TTC549 (cell line): ENCODE data around the gene ANKRD33B.
"Not testable (repeated sequence)": the region's sequence is repeated elsewhere in the genome, so short reads cannot be mapped to it uniquely, and the experiment has no call there.

Source experiments
- FAIRE-seq: peaks from 2 replicates; lab custom pipeline; 2012; peaks lifted over from hg19 to GRCh38; lab: Jason Lieb, UNC

ANKRD33B gene

GRCh38 chr5:10537624-10538023 is 26.2 kb upstream of the ANKRD33B start:
- no peak for FAIRE-seq

GRCh38 chr5:10538103-10538788 is 25.6 kb upstream of the ANKRD33B start:
- FAIRE-seq = no peak

DNA sequence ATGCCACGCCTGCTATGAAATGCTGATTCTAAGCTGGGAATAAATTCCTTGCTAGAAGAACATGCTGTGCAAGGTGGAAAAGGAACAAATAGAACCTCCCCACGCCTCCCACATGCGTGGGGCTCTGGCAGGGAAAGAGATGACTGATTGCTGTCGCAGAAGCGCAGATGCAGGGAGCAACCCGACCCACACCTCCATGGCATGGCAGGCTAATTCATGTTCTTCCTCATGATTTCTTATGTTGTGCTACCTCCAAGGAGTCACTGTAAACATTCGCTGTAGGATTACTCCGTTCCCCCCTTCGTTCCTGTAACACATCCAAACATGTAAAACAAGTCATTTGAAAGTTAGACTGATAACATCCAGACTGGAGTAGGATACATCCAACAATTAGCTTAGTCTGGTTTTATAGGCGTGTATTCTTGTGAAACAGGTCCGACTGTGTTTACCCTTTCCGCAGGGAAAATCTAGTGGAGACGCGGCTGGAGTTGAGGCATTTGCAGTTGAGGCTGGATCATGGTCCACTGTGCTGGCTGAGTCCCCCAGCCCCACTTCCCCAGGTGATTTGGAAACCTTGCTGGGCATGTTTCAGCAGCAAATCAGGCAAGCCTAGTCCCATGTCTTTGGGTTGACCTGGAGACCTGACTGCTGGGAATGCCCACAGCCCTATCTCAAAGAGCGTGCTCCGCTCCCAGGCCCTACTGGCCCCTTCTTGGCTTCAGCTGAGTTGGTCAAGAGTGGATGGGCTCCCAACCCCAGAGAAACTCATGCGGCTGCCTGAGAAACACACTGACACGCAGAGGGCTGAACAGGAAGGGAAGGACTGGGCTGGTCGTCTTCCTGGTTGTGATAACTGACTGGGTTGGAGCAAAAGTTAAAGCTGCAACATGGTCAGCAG is 24.8 kb upstream of the ANKRD33B start:
- no peak for FAIRE-seq

DNA sequence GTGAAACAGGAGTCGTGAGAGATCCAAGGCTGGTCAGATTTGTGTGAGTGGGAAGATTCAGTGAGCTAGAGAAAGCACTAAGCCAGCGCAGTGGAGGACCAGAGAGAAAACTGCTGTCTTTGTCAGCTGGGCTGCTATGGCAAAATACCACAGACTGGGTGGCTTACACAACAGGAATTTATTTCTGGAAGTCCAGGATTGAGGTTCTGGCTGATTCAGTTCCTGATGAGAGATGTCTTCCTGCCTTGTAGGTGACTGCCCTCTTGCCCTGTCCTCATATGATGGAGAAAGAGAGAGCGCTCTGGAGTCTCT is 24.2 kb upstream of the ANKRD33B start:
- no peak for FAIRE-seq

DNA sequence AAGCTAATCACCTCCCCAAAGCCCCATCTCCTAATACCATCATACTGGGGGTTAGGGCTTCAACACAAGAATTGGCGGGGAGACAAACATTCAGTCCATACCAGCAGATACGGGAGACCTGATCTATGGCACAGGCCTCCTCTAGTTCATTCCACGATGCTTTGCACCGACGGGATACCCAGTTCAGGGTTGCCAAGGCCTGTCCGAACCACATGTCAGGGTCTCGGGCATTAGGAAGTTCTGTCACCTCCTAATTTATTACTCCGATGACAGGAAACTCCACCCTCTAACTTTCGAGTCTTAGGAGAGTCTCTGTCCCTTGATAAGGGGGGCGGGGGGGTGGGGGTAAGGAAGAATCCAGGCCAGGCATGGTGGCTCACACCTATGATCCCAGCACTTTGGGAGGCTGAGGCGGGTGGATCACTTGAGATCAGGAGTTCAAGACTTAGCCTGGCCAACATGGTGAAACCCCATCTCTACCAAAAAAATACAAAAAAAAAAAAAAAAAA is 23.8 kb upstream of the ANKRD33B start:
- FAIRE-seq = no peak

GRCh38 chr5:10540951-10541646 is 22.8 kb upstream of the ANKRD33B start:
- FAIRE-seq = no peak

GRCh38 chr5:10542055-10542550 is 21.8 kb upstream of the ANKRD33B start:
- no peak for FAIRE-seq

GRCh38 chr5:10543585-10544040 is 20.3 kb upstream of the ANKRD33B start:
- FAIRE-seq = no peak

DNA sequence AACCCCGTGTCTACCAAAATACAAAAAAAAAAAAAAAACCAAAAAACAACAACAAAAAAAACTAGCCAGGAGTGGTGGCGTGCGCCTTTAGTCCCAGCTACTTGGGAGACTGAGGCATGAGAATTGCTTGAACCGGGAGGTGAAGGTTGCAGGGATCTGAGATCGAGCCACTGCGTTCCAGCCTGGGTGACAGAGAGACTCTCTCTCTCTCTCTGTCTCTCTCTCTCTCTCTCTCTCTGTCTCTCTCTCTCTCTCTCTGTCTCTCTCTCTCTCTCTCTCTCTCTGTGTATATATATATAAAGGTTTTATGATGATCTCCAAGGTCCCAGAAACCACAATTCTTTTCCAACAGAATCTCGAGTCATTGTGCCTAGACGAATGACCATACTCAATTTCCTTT is 18.8 kb upstream of the ANKRD33B start:
- no peak for FAIRE-seq

DNA sequence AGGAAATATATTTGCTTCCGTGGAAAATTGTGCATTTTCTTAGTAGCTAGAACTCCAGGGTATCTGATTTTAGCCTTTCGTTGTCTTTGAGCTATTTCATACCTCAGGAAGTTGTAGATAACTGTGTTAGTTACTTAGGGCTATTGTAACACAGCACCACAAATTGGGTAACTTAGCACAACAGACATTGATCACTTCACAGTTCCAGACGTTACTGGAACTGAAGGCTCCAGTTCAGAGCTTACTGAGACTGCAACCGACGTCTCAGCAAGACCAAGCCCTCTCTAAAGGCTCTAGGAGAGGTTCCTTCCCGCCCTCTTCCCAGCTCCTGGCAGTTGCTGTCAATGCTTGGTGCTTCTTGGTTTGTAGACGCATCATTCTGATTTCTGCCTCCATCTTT is 17.7 kb upstream of the ANKRD33B start:
- no peak for FAIRE-seq

GRCh38 chr5:10548418-10549122 is 15.3 kb upstream of the ANKRD33B start:
- FAIRE-seq = no peak

DNA sequence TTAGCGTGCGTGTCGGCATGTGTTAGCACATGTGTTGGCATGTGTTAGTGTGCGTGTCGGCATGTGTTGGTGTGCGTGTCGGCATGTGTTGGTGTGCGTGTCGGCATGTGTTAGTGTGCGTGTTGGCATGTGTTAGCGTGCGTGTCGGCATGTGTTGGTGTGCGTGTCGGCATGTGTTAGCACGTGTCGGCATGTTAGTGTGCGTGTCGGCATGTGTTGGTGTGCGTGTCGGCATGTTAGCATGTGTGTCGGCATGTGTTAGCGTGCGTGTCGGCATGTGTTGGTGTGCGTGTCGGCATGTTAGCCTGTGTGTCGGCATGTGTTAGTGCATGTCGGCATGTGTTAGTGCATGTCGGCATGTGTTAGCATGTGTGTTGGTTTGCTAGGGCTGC is 14.8 kb upstream of the ANKRD33B start:
- FAIRE-seq = not testable (repeated sequence)

- no peak for FAIRE-seq
Measured at GRCh38 chr5:10550222-10550995, 13.5 kb upstream of the ANKRD33B start.

GRCh38 chr5:10551782-10552138 is 12.1 kb upstream of the ANKRD33B start:
- no peak for FAIRE-seq

- no peak for FAIRE-seq
Measured at GRCh38 chr5:10552183-10553143, 11.4 kb upstream of the ANKRD33B start.

DNA sequence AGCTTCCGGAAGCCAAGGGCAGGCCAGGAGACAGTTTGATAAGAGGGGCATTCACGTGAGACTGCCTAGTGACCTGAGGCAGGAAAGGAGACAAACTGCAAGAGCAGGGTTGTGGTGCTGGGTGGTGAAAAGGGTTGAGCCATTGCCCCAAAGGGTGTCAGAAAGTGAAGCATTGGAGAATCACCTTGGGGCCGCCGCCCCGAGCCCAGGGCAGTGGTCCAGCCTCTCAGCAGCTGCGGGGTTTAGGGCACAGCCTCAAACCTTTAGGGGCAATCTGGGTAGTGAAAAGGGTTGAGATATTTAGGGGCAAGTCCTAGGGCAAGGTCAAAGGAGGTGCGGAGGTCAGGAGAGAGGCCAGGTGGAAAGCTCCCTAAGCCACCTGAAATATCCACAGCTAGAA is 10.4 kb upstream of the ANKRD33B start:
- FAIRE-seq = no peak

DNA sequence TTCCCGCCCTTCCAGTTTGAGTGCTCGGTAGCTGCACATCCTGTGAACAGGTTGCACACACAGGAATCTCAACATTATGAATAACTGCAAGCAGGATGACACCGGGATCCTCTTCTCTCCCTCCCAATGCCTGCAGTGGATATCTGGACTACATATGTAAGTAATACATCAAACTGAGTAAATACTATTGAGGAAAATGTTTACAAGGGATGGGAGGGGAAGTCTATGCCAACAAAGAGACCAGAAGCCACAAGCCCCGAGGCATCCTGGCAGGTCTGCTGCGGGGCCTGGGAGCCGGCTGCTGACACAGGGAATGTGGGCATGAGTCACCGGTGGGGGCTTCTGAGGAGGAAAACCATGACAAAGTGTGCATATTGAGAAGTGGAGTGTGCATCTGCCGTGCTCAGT is 8.6 kb upstream of the ANKRD33B start:
- FAIRE-seq = no peak

GRCh38 chr5:10556289-10556807 is 7.5 kb upstream of the ANKRD33B start:
- no peak for FAIRE-seq

DNA sequence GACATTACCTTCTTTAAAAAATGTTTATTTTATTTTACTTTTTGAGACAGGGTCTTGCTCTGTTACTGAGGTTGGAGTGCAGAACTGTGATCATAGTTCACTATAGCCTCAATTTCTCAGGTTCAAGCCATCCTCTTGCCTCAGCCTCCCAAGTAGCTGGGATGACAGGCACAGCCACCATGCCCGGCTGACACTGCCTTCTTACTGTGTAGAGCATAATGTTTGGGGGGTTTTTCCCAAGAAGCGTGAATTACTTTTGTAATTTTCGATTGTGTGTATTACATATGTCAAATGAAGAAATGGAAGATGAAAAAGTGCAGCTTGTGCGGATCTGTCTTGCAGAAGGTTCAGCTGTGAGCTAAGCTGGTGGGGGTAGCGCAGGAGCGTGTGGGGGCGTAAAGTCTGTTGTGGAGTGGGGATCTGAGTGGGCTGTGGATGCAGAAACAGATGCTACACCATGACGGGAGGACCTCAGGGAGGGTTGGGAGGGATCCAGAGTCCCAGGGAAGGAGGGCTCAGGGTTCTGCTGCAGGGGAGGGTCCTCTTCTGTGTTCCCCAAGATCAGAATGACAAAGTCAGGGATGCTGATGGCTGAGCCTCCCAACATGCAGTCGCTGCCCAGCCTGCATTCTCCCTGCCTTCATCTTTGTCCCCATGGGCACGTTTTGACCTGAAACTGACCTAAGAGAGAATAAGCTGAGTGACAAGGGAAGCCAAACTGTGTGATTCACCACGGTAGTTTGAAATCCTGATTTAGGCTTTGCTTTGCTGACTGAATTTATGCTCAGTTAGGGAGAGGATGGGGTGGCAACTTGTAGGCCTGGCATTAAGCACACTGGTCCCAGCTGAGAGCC is 6.8 kb upstream of the ANKRD33B start:
- no peak for FAIRE-seq
